ENCODE data around the gene TST. TPM values are rescaled to one million over a fixed set of nuclear protein-coding genes. Genes with fewer than 3 reads are reported as not detected.
A peak's percentile ranks its signal among the peaks of the same experiment; 100 is the strongest.

Gene TST
- total and polyA plus RNA-seq, 2 donors: 19.4 to 48.8 TPM

GRCh38 chr22:37018086-37018814 is 997 bp downstream of the TST start:
- 55% methylated on average over 45 of the region's 45 CpGs for WGBS
- Histone ChIP-seq H3K27ac (ENCODE audit: low read depth) (no peak overlapping the region), H3K4me1 (ENCODE audit: insufficient read depth) (no peaks in the 10 kb centered on the region), H3K4me3 (ENCODE audit: low read depth, low read length) (peak overlapping the region; percentile 83), H3K36me3 (ENCODE audit: insufficient read depth) (no peaks in the 10 kb centered on the region)
- DNase-seq (ENCODE audit: extremely low spot score): no peak

GRCh38 chr22:37017356-37017755 is 1.9 kb downstream of the TST start:
- 77% methylated on average over 10 of the region's 10 CpGs for WGBS
- no peak overlapping the region for H3K4me3 ChIP-seq (ENCODE audit: low read depth, low read length)
- H3K36me3 ChIP-seq (ENCODE audit: insufficient read depth): no peaks in the 10 kb centered on the region
- no peaks in the 10 kb centered on the region for H3K4me1 ChIP-seq (ENCODE audit: insufficient read depth)
- DNase-seq (ENCODE audit: extremely low spot score): no peak
- H3K27ac ChIP-seq (ENCODE audit: low read depth): no peak overlapping the region

DNA sequence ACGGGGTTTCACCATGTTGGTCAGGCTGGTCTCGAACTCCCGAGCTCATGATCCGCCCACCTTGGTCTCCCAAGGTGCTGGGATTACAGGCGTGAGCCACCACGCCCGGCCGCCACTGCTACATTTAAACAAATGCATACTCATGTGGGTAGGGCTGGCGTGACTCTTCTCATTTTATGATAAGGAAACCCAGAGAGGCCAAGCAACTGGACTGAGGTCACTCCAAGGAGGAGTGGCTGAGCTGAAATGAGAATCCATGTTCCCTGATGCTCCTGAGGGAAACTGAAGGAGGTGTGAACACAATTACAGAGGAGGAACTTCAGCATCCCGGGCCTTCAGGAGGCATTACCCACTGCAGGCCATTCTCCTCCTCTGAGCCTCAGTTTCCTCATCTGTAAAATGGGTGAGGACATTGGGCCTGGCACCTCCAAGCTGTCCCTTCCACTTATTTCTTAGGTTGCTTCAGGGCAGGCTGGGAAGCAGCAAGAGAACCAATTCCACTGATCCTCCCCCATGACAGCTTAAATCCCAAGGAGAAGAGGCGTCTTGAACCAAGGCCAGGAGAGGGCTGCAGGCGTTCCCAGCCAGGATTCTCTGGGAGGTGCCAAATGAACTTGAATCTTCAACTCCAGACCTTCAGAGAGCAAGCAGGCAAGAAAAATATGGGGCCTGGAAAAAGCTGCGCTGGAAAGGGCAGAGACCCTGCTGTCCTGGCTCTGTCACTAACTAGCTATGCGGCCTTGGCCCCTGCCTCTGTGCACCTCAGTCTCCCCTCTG is 2.9 kb downstream of the TST start:
- no peak for DNase-seq (ENCODE audit: extremely low spot score)
- no peaks in the 10 kb centered on the region for H3K36me3 ChIP-seq (ENCODE audit: insufficient read depth)
- WGBS: 76% methylated on average over 14 of the region's 14 CpGs
- H3K4me3 ChIP-seq (ENCODE audit: low read depth, low read length): no peak overlapping the region
- no peak overlapping the region for H3K27ac ChIP-seq (ENCODE audit: low read depth)
- H3K4me1 ChIP-seq (ENCODE audit: insufficient read depth): no peaks in the 10 kb centered on the region

- no peak overlapping the region for H3K4me3 ChIP-seq (ENCODE audit: low read depth, low read length)
- no peak overlapping the region for H3K27ac ChIP-seq (ENCODE audit: low read depth)
- 88% methylated on average over 4 of the region's 4 CpGs for WGBS
- DNase-seq (ENCODE audit: extremely low spot score): no peak
- no peaks in the 10 kb centered on the region for H3K36me3 ChIP-seq (ENCODE audit: insufficient read depth)
- H3K4me1 ChIP-seq (ENCODE audit: insufficient read depth): no peaks in the 10 kb centered on the region
Observed at GRCh38 chr22:37015587-37015878, 3.7 kb downstream of the TST start.

- 65% methylated on average over 12 of the region's 12 CpGs for WGBS
- no peak for DNase-seq (ENCODE audit: extremely low spot score)
- Histone ChIP-seq H3K4me3 (ENCODE audit: low read depth, low read length) (no peak overlapping the region), H3K36me3 (ENCODE audit: insufficient read depth) (no peaks in the 10 kb centered on the region), H3K4me1 (ENCODE audit: insufficient read depth) (no peaks in the 10 kb centered on the region), H3K27ac (ENCODE audit: low read depth) (no peak overlapping the region)
Observed at GRCh38 chr22:37014835-37015586, 4.2 kb downstream of the TST start.

GRCh38 chr22:37014415-37014806 is 4.8 kb downstream of the TST start:
- DNase-seq (ENCODE audit: extremely low spot score): no peak
- H3K27ac ChIP-seq (ENCODE audit: low read depth): no peak overlapping the region
- H3K4me1 ChIP-seq (ENCODE audit: insufficient read depth): no peaks in the 10 kb centered on the region
- no peaks in the 10 kb centered on the region for H3K36me3 ChIP-seq (ENCODE audit: insufficient read depth)
- WGBS: 87% methylated on average over 4 of the region's 4 CpGs
- H3K4me3 ChIP-seq (ENCODE audit: low read depth, low read length): no peak overlapping the region

DNA sequence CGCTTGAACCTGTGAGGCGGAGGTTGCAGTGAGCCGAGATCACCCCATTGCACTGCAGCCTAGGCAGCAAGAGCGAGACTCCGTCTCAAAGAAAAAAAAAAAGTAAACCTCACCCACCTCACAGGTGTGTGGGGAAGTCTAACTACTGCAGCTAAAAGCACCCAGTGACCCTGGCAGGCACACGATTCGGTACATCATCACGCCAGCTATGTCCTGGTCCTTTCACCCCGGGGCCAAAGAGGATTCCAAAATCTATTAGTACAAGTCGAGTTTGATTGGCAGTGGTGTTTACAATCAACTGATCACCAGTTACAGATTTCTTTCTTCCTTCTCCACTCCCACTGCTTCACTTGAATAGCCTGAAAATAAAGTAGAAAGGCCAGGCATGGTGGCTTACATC is 6.3 kb downstream of the TST start:
- no peak overlapping the region for H3K27ac ChIP-seq (ENCODE audit: low read depth)
- WGBS: 83% methylated on average over 10 of the region's 10 CpGs
- no peaks in the 10 kb centered on the region for H3K4me1 ChIP-seq (ENCODE audit: insufficient read depth)

DNA sequence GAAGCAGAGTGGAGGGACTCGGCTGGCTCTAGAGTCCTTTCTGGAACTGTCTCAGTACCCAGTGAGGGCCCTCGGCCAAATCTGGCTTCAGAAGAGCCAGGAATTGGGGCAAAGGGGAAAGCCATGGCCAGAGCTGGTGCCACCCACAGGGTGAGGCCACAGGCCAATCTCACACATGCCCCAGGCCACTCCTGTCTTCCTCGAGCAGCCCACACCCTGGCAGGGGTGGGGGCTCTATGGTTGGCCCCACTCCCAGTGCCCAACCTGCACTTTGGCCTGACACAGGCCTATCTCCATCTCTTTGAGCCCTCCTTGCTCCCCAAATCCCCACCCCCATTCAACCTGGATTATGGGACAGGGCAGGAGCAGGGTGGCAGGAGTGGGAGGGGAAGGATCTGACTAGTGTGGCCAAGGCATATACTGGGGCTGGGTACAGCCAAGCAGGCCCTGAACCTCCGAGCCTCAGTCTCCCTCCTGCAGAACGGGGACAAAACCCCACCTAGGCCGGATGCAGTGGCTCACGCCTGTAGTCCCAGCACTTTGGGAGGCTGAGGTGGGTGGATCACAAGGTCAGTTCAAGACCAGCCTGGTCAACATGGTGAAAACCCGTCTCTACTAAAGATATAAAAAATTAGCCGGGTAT is 6.9 kb downstream of the TST start:
- Histone ChIP-seq H3K27ac (ENCODE audit: low read depth) (no peak overlapping the region), H3K4me1 (ENCODE audit: insufficient read depth) (no peaks in the 10 kb centered on the region)

More for the DNA sequence above, 6.3 kb downstream of the TST start:
- no peak for DNase-seq (ENCODE audit: extremely low spot score)
- H3K4me3 ChIP-seq (ENCODE audit: low read depth, low read length): no peak overlapping the region
- H3K36me3 ChIP-seq (ENCODE audit: insufficient read depth): no peaks in the 10 kb centered on the region

GRCh38 chr22:37011472-37011871 is 7.8 kb downstream of the TST start:
- Histone ChIP-seq H3K36me3 (ENCODE audit: insufficient read depth) (no peaks in the 10 kb centered on the region), H3K4me1 (ENCODE audit: insufficient read depth) (no peaks in the 10 kb centered on the region), H3K27ac (ENCODE audit: low read depth) (no peak overlapping the region), H3K4me3 (ENCODE audit: low read depth, low read length) (no peak overlapping the region)
- DNase-seq (ENCODE audit: extremely low spot score): no peak
- WGBS: 95% methylated on average over 3 of the region's 3 CpGs

More for the DNA sequence above, 6.9 kb downstream of the TST start:
- no peak for DNase-seq (ENCODE audit: extremely low spot score)
- Histone ChIP-seq H3K36me3 (ENCODE audit: insufficient read depth) (no peaks in the 10 kb centered on the region), H3K4me3 (ENCODE audit: low read depth, low read length) (no peak overlapping the region)
- 81% methylated on average over 9 of the region's 9 CpGs for WGBS

DNA sequence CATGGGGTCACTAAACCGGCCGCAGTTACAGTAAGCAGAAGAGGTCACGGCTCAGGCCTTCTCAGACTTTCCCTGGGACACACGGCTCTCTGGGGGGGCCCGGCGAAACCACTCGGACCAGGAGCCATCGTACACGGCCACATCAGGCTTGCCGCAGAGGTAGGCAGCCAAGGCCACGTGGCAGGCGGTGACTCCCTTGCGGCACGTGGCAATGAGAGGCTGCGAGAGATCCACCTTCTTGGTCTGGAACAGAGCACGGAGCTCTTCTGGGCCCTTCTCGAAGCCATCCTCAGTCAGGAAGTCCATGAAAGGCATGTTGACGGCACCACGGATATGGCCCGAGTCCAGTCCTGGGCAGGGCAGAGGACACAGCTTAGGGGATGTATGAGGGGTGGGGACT is 8.3 kb downstream of the TST start:
- Histone ChIP-seq H3K4me3 (ENCODE audit: low read depth, low read length) (no peak overlapping the region), H3K36me3 (ENCODE audit: insufficient read depth) (no peaks in the 10 kb centered on the region), H3K4me1 (ENCODE audit: insufficient read depth) (no peaks in the 10 kb centered on the region), H3K27ac (ENCODE audit: low read depth) (no peak overlapping the region)
- WGBS: 85% methylated on average over 20 of the region's 20 CpGs
- DNase-seq (ENCODE audit: extremely low spot score): no peak

DNA sequence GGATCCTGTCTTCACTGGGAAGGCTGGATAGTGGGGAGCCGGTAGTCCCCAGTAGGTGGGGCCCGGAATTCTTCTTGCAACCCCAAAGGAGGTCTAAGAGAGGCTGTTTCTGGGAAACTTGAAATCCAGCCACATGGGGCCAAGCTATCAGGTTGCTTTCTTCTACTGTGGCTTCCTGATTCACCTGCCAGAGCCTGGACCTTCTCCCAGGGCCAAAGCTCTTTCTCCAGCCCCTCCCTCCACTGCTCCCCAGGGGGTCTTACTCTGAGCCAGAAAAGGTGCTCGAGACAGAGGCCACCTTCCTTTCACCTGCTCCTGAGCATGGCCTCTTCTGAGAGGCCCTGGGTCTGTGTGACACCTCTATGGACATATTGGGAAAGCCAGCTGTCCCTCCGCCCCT is 9.1 kb downstream of the TST start:
- Histone ChIP-seq H3K36me3 (ENCODE audit: insufficient read depth) (no peaks in the 10 kb centered on the region), H3K27ac (ENCODE audit: low read depth) (no peak overlapping the region), H3K4me3 (ENCODE audit: low read depth, low read length) (no peak overlapping the region), H3K4me1 (ENCODE audit: insufficient read depth) (no peaks in the 10 kb centered on the region)
- 87% methylated on average over 4 of the region's 4 CpGs for WGBS
- no peak for DNase-seq (ENCODE audit: extremely low spot score)

DNA sequence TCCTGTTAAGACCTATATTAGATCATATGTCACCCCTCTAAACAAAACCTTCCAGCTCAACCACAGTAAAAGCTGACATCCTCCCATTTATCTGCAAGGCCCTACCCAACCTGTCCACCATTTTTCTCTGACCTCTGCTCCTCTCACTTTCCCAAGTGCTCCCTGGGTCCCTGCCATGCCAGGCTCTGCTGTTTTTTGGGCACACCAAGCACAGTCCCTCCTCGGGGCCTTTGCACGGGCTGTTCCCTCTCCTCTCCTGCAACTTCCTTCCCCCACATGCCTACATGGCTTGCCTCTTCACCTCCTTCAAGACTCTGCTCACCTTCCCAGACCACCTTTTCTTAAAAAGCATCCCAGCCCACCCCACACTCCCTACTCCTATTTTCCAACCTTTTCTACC is 9.8 kb downstream of the TST start:
- DNase-seq (ENCODE audit: extremely low spot score): no peak
- no peaks in the 10 kb centered on the region for H3K4me1 ChIP-seq (ENCODE audit: insufficient read depth)
- WGBS: 95% methylated on average over 2 of the region's 2 CpGs
- H3K27ac ChIP-seq (ENCODE audit: low read depth): no peak overlapping the region
- no peak overlapping the region for H3K4me3 ChIP-seq (ENCODE audit: low read depth, low read length)
- no peaks in the 10 kb centered on the region for H3K36me3 ChIP-seq (ENCODE audit: insufficient read depth)

DNA sequence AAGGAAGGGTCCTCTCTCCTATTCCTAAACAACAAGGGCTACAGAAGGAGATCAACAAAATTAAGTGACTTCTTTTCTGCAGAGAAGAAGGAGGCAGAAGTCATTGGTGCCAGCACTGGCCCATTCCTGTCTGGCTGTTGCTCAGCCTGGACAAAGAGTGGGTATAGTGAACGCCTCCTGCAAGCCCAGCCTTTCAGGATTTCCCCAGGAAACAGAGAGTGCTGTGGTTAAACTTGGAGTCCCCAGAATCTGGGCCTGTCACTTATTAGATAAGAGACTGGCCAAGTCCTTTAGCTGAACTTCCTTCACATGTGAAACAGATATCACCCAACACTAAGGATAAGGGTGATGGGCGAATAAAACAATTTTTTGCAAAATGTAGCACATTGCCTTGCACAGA is 10.9 kb downstream of the TST start:
- H3K4me3 ChIP-seq (ENCODE audit: low read depth, low read length): no peak overlapping the region
- H3K4me1 ChIP-seq (ENCODE audit: insufficient read depth): no peaks in the 10 kb centered on the region
- H3K36me3 ChIP-seq (ENCODE audit: insufficient read depth): no peaks in the 10 kb centered on the region
- DNase-seq (ENCODE audit: extremely low spot score): no peak
- H3K27ac ChIP-seq (ENCODE audit: low read depth): no peak overlapping the region
- 67% methylated on average over 2 of the region's 2 CpGs for WGBS
